Jurkat, Clone E6-1 (cell line): Measurements from ENCODE around the gene CYP4F3.
"Not testable (repeated sequence)": the region's sequence is repeated elsewhere in the genome, so short reads cannot be mapped to it uniquely, and the experiment has no call there.

Experiments
- DNase-seq: peaks from one replicate; pipeline ENCODE4 v3.0.0-alpha.2; 2011; ENCODE audit warnings: low read depth, low spot score
- H3K4me3 ChIP-seq: 2 replicates; pipeline ENCODE4 v1.5.1; 2011; ENCODE audit warnings: mild to moderate bottlenecking, low read length, control low read depth, moderate library complexity

CYP4F3 gene

GRCh38 chr19:15652559-15653278, 12.0 kb downstream of the CYP4F3 start:
- no peak overlapping the region for H3K4me3 ChIP-seq
- DNase-seq, result no peak

DNA sequence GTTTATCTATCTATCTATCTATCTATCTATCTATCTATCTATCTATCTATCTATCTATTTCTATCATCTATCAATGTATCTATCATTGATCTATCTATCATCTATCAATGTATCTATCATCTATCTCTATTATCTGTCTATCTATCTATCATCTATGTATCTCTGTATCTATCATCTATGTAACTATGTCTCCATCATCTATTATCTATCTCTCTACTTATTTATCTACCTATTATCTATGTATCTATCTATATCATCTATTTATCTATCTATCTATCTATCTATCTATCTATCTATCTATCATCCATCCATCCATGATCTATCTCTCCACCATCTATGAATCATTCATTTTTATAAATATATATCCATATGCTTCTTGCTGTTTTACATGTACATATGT, 15.8 kb downstream of the CYP4F3 start:
- DNase-seq, result no peak

GRCh38 chr19:15663247-15663646, 22.6 kb downstream of the CYP4F3 start:
- no peak for DNase-seq
- no peak overlapping the region for H3K4me3 ChIP-seq

More for the DNA sequence above, 15.8 kb downstream of the CYP4F3 start:
- no peak overlapping the region for H3K4me3 ChIP-seq

- no peak overlapping the region for H3K4me3 ChIP-seq
- DNase-seq, result no peak
Observed at GRCh38 chr19:15666186-15666585, 25.5 kb downstream of the CYP4F3 start.

GRCh38 chr19:15666883-15667282, 26.2 kb downstream of the CYP4F3 start:
- DNase-seq, result no peak

DNA sequence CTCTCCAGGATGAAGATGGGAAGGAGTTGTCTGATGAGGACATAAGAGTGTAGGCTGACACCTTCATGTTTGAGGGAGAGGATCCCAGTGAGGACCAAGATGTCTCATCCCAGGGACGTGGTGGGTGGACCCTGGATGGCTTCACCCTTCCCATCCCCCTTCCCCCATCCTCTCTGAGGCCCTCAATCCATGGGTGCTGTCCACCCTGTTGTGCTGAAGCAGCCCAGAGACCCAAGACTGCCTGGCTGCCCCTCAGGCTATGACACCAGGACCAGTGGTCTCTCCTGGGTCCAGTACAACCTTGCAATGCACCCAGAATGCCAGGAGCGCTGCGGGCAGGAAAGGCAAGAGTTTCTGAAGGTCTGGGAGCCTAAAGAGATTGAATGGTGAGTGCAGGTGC, 28.7 kb downstream of the CYP4F3 start:
- no peak overlapping the region for H3K4me3 ChIP-seq
- DNase-seq, result no peak

More at GRCh38 chr19:15666883-15667282, 26.2 kb downstream of the CYP4F3 start:
- H3K4me3 ChIP-seq, result no peak overlapping the region

DNA sequence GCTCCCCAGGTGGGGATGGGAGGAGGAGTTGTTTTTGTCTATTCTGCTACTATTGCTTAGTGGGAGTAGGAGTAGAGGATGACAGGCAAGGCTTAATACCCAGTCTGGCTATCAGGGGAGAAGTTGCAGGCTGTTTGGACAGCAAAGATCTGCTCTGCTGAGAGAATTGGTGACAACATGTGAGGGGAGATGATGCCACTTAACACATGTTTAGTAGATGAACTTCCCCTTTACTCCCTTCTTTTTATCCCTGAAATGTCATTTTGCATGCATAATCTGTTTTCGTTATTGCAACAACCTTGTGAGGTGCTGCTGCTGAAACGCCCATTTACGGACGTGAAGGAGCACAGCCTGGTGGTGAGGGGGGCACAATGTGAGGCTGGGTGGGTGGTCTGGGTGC, 29.2 kb downstream of the CYP4F3 start:
- no peak for DNase-seq
- no peak overlapping the region for H3K4me3 ChIP-seq

- no peak for DNase-seq
- no peak overlapping the region for H3K4me3 ChIP-seq
Observed at GRCh38 chr19:15671237-15671821, 30.6 kb downstream of the CYP4F3 start.

DNA sequence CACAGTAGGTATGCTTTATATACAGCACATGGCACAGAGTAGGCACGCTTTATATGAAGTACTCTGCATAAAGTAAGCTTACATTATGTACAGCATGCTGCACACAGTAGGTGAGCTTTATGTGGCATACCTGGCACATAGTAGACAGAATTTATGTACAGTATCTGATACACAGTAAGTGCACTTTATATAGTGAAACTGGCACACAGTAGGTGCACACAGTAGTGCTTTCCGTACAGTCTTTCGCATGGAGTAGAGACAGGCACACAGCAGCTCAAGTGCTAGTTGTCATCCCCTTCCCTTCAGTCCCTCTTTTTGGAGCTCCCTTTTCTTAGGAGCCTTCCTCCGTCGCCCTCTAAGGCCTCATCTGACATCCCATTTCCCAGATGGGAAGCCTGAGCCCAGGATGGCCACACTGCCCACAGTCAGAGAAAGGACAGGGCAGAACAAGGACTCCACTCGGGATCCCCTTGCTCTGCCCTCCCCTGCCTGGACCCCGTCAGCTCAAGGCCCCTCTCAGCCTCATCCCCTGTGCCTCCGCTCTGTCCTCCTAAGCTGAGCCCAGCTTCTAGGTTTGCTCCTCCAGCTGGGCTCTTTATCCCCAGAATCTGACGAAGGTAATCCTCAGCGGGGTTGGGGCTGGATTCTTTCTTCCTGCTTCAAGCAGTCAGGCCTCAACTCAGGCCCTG, 31.3 kb downstream of the CYP4F3 start:
- H3K4me3 ChIP-seq, result no peak overlapping the region
- DNase-seq, result no peak

DNA sequence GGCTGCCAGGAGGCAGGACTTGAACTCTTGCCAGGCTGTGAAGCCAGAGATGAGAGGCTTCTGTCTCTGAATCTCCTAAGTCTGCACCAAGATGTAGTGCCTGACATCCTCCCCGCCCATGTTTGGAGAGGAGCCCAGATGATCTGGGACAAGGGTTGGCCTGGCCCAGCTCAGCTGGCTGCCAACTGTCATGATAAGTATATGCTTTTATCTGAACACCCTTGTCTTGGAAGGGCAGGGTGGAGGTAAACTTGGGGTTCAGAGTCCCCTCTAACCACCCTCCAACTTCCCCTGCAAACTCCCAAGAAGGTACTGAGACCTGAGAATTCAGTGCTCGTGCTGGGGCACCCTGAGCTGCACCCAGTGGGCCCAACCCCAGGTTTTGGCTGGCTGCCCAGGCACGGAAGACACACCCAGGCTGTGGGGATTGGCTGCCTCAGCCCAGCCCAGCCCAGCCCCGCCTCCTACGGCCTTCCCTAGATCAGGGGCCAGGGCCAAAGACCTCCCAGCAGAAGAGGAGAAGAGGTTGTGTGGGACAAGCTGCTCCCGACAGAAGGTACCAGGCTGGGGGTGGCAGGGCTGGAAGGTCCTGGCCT, 32.0 kb downstream of the CYP4F3 start, which contains the start of gene CYP4F12:
TSS of gene CYP4F12 (plus strand) at position 508 of the 596 bp plus-strand sequence. CDS start 443 bp downstream, outside the sequence.
- DNase-seq, result peak; percentile 24

GRCh38 chr19:15673176-15673654, 32.5 kb downstream of the CYP4F3 start:
- H3K4me3 ChIP-seq, result no peak overlapping the region
- no peak for DNase-seq

More for the DNA sequence above, 32.0 kb downstream of the CYP4F3 start, which contains the start of gene CYP4F12:
- no peak within 1 kb of the TSS for H3K4me3 ChIP-seq

DNA sequence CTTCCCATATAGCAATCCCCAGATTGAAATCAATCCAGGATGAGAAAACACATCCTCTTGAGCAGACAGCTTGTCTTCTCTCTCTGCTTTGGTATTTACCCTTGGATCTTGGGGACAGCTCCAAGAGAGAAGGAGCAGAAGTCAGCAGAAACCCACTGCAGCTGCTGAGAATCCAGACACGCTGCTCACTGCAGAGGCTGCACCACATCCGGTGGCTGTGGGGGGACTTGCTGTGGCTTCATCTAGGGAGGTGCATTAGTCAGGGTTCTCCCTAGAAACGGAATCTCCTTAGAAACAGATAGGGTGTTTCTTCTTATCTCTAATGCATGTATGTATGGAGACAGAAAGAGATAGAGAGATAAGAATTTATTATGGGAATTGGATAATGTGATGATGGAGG, 34.9 kb downstream of the CYP4F3 start:
- peak; percentile 63 for DNase-seq
- H3K4me3 ChIP-seq, result no peak overlapping the region

- no peak overlapping the region for H3K4me3 ChIP-seq
- no peak for DNase-seq
Observed at GRCh38 chr19:15679089-15679488, 38.4 kb downstream of the CYP4F3 start.

GRCh38 chr19:15679865-15680264, 39.2 kb downstream of the CYP4F3 start:
- not testable (repeated sequence) for H3K4me3 ChIP-seq, DNase-seq

DNA sequence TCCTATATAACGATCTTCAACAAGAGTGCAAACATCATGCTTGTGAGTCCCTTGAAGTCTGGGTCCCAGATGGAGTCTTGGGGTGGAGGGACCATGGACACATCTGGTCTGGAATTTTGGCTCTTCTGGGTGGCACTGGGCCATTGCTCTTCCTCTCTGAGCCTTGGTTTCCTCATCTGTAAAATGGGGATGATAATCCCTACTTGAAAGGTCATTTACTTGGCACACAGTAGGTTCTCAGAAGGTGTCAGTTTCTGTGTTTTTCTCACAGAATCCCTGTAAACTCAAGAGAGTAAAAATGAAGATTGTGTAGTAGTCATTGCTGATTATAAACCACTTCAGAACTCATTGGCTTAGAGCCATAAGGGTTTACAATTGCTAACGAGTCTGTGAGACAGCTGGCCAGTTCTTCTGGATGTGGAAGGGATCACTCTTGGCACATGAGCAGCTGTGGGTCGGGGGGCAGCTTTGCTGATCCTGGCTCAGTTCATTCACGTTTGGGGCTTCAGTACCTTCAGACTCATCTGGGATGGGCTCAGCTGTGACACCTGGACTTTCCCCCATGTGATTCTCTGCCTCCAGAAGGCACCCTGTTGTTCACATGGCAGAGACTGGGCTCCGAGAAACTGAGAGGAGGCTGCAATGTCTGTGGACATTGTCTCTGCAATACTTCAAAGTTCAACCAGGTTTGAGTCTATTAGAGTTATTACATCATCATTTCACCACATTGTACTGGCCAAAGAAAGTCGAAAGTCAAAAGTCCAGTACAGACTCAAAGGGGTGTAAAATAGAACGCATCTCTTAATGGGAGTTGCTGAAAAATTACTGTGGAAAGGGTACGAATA, 40.0 kb downstream of the CYP4F3 start:
- DNase-seq, result no peak
- no peak overlapping the region for H3K4me3 ChIP-seq

- no peak overlapping the region for H3K4me3 ChIP-seq
- DNase-seq, result no peak
Observed at GRCh38 chr19:15683411-15683810, 42.7 kb downstream of the CYP4F3 start.

DNA sequence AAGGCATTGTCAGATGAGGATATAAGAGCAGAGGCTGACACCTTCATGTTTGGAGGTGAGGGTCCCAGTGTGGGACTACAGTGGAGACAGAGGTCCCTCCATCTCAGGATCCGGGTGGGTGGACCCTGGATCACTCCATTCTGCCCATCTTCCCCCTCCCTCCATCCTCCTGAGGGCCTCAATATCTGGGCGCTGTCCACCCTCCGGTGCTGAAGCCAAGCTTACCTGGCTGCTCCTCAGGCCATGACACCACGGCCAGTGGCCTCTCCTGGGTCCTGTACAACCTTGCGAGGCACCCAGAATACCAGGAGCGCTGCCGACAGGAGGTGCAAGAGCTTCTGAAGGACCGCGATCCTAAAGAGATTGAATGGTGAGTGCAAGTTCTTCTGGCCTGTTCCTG, 44.1 kb downstream of the CYP4F3 start:
- H3K4me3 ChIP-seq, result no peak overlapping the region
- DNase-seq, result no peak

DNA sequence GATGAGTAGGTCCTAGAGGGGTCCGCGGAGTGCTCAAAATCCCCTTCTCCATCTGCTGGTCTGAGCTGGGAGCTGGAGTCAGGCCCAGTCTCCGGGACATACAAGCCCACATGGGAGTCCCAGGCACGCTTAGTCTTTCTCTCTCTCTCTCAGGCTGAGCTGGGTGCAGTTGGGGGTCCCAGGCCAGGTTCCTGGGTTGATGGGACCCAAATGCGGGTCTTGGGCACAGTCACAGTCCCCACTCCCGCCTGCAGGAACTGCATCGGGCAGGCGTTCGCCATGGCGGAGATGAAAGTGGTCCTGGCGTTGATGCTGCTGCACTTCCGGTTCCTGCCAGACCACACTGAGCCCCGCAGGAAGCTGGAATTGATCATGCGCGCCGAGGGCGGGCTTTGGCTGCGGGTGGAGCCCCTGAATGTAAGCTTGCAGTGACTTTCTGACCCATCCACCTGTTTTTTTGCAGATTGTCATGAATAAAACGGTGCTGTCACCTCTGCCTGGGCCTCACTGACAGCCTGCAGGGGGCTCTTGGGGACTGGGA, 56.0 kb downstream of the CYP4F3 start:
- H3K4me3 ChIP-seq, result no peak overlapping the region
- peak; percentile 18 for DNase-seq
